Fibroblast of villous mesenchyme (primary cell): Measurements from ENCODE around the gene NFATC4. TPM values are rescaled to one million over a fixed set of nuclear protein-coding genes. Genes with fewer than 3 reads are reported as not detected.

Experiments
- DNase-seq: peaks from one replicate; pipeline ENCODE4 v3.0.0-alpha.2; 2010; ENCODE audit warnings: low read depth
- H3K4me3 ChIP-seq: 2 replicates; pipeline ENCODE4 v1.5.1; 2011; ENCODE audit warnings: low read depth, mild to moderate bottlenecking, low read length
- small RNA-seq: library from RNA; depleted of rRNA; stranded (forward); fragments of <200 nt; gene quantifications from one replicate; pipeline ENCODE3, GENCODE V24; 2012
- total RNA-seq: library from RNA; depleted of rRNA; stranded (reverse); fragments of >200 nt; gene quantifications from 2 replicates; pipeline ENCODE4 v1.2.3, GENCODE V29; 2012
- TF ChIP-seq, protein P1 (sequence below): IDR thresholded peaks from 2 replicates; pipeline ENCODE4 v1.5.1; 2012; ENCODE audit warnings: low read depth, mild to moderate bottlenecking, low read length; ENCODE audit not compliant: insufficient read depth

NFATC4 gene
- total RNA-seq, 1 donor = 68.2 TPM

DNA sequence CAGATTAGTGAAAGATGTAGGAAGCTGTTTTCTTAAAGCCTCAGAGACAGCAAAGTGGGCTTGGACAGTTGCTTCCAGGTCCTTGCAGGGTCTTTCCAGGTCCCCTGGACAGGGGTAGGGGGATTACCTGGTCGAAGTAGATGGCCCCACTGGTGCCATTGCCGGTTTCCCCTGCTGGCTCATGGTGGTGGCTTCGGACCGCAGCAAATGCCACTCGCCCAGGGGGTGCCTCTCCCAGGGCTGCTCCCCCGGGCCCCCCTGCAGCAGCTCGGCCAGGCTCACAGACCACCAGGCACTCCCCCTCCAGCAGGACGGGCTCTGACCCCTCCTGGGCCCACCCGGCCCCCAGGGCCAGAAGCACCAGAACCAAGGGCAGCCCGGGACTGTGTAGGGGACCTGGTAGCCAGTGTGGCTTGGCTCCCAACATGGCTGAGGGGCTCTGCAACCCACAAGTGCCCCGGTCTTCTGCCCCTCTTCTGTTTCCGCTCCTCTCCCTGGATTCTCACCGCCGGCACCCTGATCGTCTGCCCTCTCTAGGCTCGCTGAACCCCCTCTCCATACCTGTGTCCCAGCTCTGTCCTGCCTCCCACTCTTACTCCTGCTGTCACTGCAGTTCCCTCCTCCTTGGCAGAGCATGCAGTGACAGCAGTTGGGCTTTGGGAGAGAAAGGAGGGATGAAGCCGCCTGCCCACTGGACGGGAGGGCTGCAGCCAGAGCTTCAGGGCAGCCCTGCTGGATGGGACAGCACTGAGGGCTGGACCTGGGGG is 60.8 kb downstream of the NFATC4 start:
- H3K4me3 ChIP-seq = peak overlapping the region; percentile 69
- TF ChIP-seq, protein P1, sequence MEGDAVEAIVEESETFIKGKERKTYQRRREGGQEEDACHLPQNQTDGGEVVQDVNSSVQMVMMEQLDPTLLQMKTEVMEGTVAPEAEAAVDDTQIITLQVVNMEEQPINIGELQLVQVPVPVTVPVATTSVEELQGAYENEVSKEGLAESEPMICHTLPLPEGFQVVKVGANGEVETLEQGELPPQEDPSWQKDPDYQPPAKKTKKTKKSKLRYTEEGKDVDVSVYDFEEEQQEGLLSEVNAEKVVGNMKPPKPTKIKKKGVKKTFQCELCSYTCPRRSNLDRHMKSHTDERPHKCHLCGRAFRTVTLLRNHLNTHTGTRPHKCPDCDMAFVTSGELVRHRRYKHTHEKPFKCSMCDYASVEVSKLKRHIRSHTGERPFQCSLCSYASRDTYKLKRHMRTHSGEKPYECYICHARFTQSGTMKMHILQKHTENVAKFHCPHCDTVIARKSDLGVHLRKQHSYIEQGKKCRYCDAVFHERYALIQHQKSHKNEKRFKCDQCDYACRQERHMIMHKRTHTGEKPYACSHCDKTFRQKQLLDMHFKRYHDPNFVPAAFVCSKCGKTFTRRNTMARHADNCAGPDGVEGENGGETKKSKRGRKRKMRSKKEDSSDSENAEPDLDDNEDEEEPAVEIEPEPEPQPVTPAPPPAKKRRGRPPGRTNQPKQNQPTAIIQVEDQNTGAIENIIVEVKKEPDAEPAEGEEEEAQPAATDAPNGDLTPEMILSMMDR = no peak
- no peak for DNase-seq

Small RNA genes within 50 kb of the gene (small RNA-seq; reads per million reads assigned to genes)
- not detected for gene RF00026

Other genes with a start within 250 kb of the NFATC4 start
- not detected in 2 replicates for gene FITM1, start 237.5 kb upstream of the NFATC4 start, total RNA-seq
- 95.7 and 147 TPM in 2 replicates for gene PSME1, start 232.0 kb upstream of the NFATC4 start, total RNA-seq
- 9.9 and 17.4 TPM in 2 replicates for gene EMC9, start 226.6 kb upstream of the NFATC4 start, total RNA-seq
- gene PSME2, start 221.6 kb upstream of the NFATC4 start, total RNA-seq = 141 and 151 TPM in 2 replicates
- 37.4 and 38.0 TPM in 2 replicates for gene RNF31, start 220.7 kb upstream of the NFATC4 start, total RNA-seq
- 67.6 and 96.7 TPM in 2 replicates for gene IRF9, start 206.9 kb upstream of the NFATC4 start, total RNA-seq
- gene REC8, start 196.1 kb upstream of the NFATC4 start, total RNA-seq = 4.2 and 4.7 TPM in 2 replicates
- 39.6 and 41.9 TPM in 2 replicates for gene IPO4, start 179.4 kb upstream of the NFATC4 start, total RNA-seq
- gene TM9SF1, start 172.7 kb upstream of the NFATC4 start, total RNA-seq = 64.4 and 96.3 TPM in 2 replicates
- gene TSSK4, start 162.5 kb upstream of the NFATC4 start, total RNA-seq = under 0.01 and 0.32 TPM in 2 replicates
- 13.8 and 15.8 TPM in 2 replicates for gene CHMP4A, start 154.7 kb upstream of the NFATC4 start, total RNA-seq
- gene MDP1, start 152.1 kb upstream of the NFATC4 start, total RNA-seq = 8.6 and 15.5 TPM in 2 replicates
- 114 and 128 TPM in 2 replicates for gene NEDD8, start 135.8 kb upstream of the NFATC4 start, total RNA-seq
- 76.7 and 87.7 TPM in 2 replicates for gene GMPR2, start 135.3 kb upstream of the NFATC4 start, total RNA-seq
- 43.2 and 60.9 TPM in 2 replicates for gene TINF2, start 125.6 kb upstream of the NFATC4 start, total RNA-seq
- gene TGM1, start 105.0 kb upstream of the NFATC4 start, total RNA-seq = 0.64 and 2.2 TPM in 2 replicates
- 25.8 and 28.1 TPM in 2 replicates for gene RABGGTA, start 96.6 kb upstream of the NFATC4 start, total RNA-seq
- gene DHRS1, start 68.4 kb upstream of the NFATC4 start, total RNA-seq = 8.7 and 13.8 TPM in 2 replicates
- 24.5 and 29.4 TPM in 2 replicates for gene NOP9, start 68.3 kb upstream of the NFATC4 start, total RNA-seq
- 1.3 and 3.0 TPM in 2 replicates for gene CIDEB, start 60.2 kb upstream of the NFATC4 start, total RNA-seq
- gene LTB4R2, start 58.0 kb upstream of the NFATC4 start, total RNA-seq = 3.9 and 6.8 TPM in 2 replicates
- gene LTB4R, start 56.7 kb upstream of the NFATC4 start, total RNA-seq = 1.3 and 1.6 TPM in 2 replicates
- gene ADCY4, start 33.1 kb upstream of the NFATC4 start, total RNA-seq = 4.2 and 18.1 TPM in 2 replicates
- gene RIPK3, start 28.2 kb upstream of the NFATC4 start, total RNA-seq = 0.32 and 3.9 TPM in 2 replicates
- 11.6 and 15.5 TPM in 2 replicates for gene NYNRIN, start 30.8 kb downstream of the NFATC4 start, total RNA-seq
- 1.7 and 2.3 TPM in 2 replicates for gene CBLN3, start 61.5 kb downstream of the NFATC4 start, total RNA-seq
- 43.2 and 47.4 TPM in 2 replicates for gene KHNYN, start 61.8 kb downstream of the NFATC4 start, total RNA-seq
- gene SDR39U1, start 74.6 kb downstream of the NFATC4 start, total RNA-seq = 9.5 and 13.5 TPM in 2 replicates
- not detected in 2 replicates for gene CMA1, start 140.1 kb downstream of the NFATC4 start, total RNA-seq
- not detected in 2 replicates for gene CTSG, start 208.1 kb downstream of the NFATC4 start, total RNA-seq
- not detected in 2 replicates for gene GZMH, start 241.5 kb downstream of the NFATC4 start, total RNA-seq